SU-DHL-6 (cell line): Measurements from ENCODE around the gene FRMD8.

Experiments
- H2AFZ ChIP-seq: fragments of 200-600 bp; sonication (generic); 2 replicates; pipeline ENCODE4 v1.6.1; 2014; ENCODE audit warnings: low read depth, mild to moderate bottlenecking, moderate library complexity, mixed read lengths, antibody characterized with exemption, low read length; ENCODE audit not compliant: severe bottlenecking
- H3F3A ChIP-seq: fragments of 200-600 bp; shearing (Covaris generic); 2 replicates; pipeline ENCODE4 v1.6.0; 2016; ENCODE audit warnings: antibody characterized with exemption, mild to moderate bottlenecking; ENCODE audit not compliant: insufficient read depth
- H3K27ac ChIP-seq: fragments of 200-600 bp; sonication (generic); 2 replicates; pipeline ENCODE4 v1.5.1; 2016; ENCODE audit warnings: low read depth, mild to moderate bottlenecking, low read length, moderate library complexity, mixed read lengths
- H3K27me3 ChIP-seq: fragments of 200-600 bp; sonication (generic), shearing (Covaris generic); 2 replicates; pipeline ENCODE4 v1.6.0; 2014; ENCODE audit warnings: mild to moderate bottlenecking, low read length
- H3K36me3 ChIP-seq: fragments of 200-600 bp; sonication (generic); 2 replicates; pipeline ENCODE4 v1.6.1; 2014; ENCODE audit warnings: mild to moderate bottlenecking, low read length, mixed read lengths
- H3K4me2 ChIP-seq: fragments of 300-600, 200-600 bp; shearing (Covaris generic), sonication (generic); 2 replicates; pipeline ENCODE4 v1.6.0; 2014; ENCODE audit warnings: low read length, low read depth, mild to moderate bottlenecking; ENCODE audit not compliant: poor library complexity, severe bottlenecking
- H3K4me3 ChIP-seq: fragments of 200-600 bp; sonication (generic); 2 replicates; pipeline ENCODE4 v1.5.1; 2014; ENCODE audit warnings: antibody characterized with exemption, low read length, mild to moderate bottlenecking, mixed read lengths; ENCODE audit not compliant: insufficient read depth, poor library complexity, severe bottlenecking
- H3K79me2 ChIP-seq: fragments of 200-600 bp; sonication (generic); 2 replicates; pipeline ENCODE4 v1.6.1; 2014; ENCODE audit warnings: mild to moderate bottlenecking, low read length, moderate library complexity; ENCODE audit not compliant: insufficient read depth
- H3K9ac ChIP-seq: fragments of 200-600 bp; sonication (generic); 2 replicates; pipeline ENCODE4 v1.7.0; 2014; ENCODE audit warnings: mild to moderate bottlenecking, low read length
- H3K9me2 ChIP-seq: fragments of 200-600 bp; sonication (generic); replicated peaks from 2 replicates; pipeline ENCODE4 v1.6.1; 2014; ENCODE audit warnings: low read length; ENCODE audit not compliant: insufficient read depth
- H3K9me3 ChIP-seq: fragments of 200-600 bp; sonication (generic); 2 replicates; pipeline ENCODE4 v1.6.1; 2014; ENCODE audit warnings: low read length, mixed read lengths; ENCODE audit not compliant: insufficient read depth
- H4K20me1 ChIP-seq: fragments of 200-600 bp; sonication (generic); 2 replicates; pipeline ENCODE4 v1.6.1; 2014; ENCODE audit warnings: low read depth, mild to moderate bottlenecking, antibody characterized with exemption, low read length, moderate library complexity, mixed read lengths
- CTCF ChIP-seq: fragments of 200-600 bp; sonication (generic); IDR thresholded peaks from one replicate; pipeline ENCODE4 v1.5.1; 2017; ENCODE audit warnings: antibody characterized with exemption, mild to moderate bottlenecking, low read length, moderate library complexity; ENCODE audit not compliant: insufficient read depth, poor library complexity, severe bottlenecking
- EZH2phosphoT487 ChIP-seq: fragments of 200-600 bp; sonication (generic), shearing (Covaris generic); conservative IDR thresholded peaks from 2 replicates; pipeline ENCODE4 v1.6.1; 2018; ENCODE audit warnings: mild to moderate bottlenecking, antibody characterized with exemption, low read length, moderate library complexity, mixed read lengths

The FRMD8 gene

GRCh38 chr11:65398362-65398910 lies 12.0 kb downstream of the FRMD8 start:
- no peaks in the 10 kb centered on the region for H4K20me1 ChIP-seq
- no peak overlapping the region for H3K4me3 ChIP-seq
- no peak overlapping the region for H2AFZ ChIP-seq
- peaks cover 17% of the 10 kb centered on the region for H3F3A ChIP-seq
- no peak overlapping the region for H3K9ac ChIP-seq
- no peak overlapping the region for H3K27ac ChIP-seq
- H3K9me2 ChIP-seq: no peaks in the 10 kb centered on the region
- peaks cover 3% of the 10 kb centered on the region; the same call in 1 of the 2 replicates for H3K79me2 ChIP-seq
- no peak for TF ChIP-seq CTCF
- TF ChIP-seq EZH2phosphoT487: no peak
- H3K4me2 ChIP-seq: no peak overlapping the region
- H3K9me3 ChIP-seq: no peaks in the 10 kb centered on the region
- no peaks in the 10 kb centered on the region for H3K27me3 ChIP-seq
- peaks cover 4% of the 10 kb centered on the region; the same call in 1 of the 2 replicates for H3K36me3 ChIP-seq

GRCh38 chr11:65399249-65399648 lies 12.8 kb downstream of the FRMD8 start:
- Histone ChIP-seq H3K9me3 (no peaks in the 10 kb centered on the region), H3K27ac (no peak overlapping the region), H3K9me2 (no peaks in the 10 kb centered on the region), H4K20me1 (no peaks in the 10 kb centered on the region), H3F3A (peaks cover 25% of the 10 kb centered on the region), H2AFZ (no peak overlapping the region), H3K9ac (no peak overlapping the region), H3K27me3 (no peaks in the 10 kb centered on the region), H3K4me3 (no peak overlapping the region), H3K4me2 (no peak overlapping the region), H3K79me2 (no peaks in the 10 kb centered on the region), H3K36me3 (peaks cover 4% of the 10 kb centered on the region; the same call in 1 of the 2 replicates)
- TF ChIP-seq EZH2phosphoT487 (no peak), CTCF (no peak)

- H3K36me3 ChIP-seq: peaks cover 4% of the 10 kb centered on the region; the same call in 1 of the 2 replicates
- no peaks in the 10 kb centered on the region for H3K9me3 ChIP-seq
- H2AFZ ChIP-seq: no peak overlapping the region
- no peak overlapping the region for H3K4me2 ChIP-seq
- peaks cover 25% of the 10 kb centered on the region for H3F3A ChIP-seq
- H3K27ac ChIP-seq: no peak overlapping the region
- H4K20me1 ChIP-seq: no peaks in the 10 kb centered on the region
- H3K9me2 ChIP-seq: no peaks in the 10 kb centered on the region
- H3K79me2 ChIP-seq: no peaks in the 10 kb centered on the region
- TF ChIP-seq CTCF: no peak
- no peak for TF ChIP-seq EZH2phosphoT487
- no peaks in the 10 kb centered on the region for H3K27me3 ChIP-seq
- H3K4me3 ChIP-seq: no peak overlapping the region
- no peak overlapping the region for H3K9ac ChIP-seq
Observed at GRCh38 chr11:65399845-65400244, 13.4 kb downstream of the FRMD8 start.
